Trophoblast cell (in vitro differentiated cells and primary cell): ENCODE results near the gene SLC30A3.

Experiments used
- DNase-seq, 2 donors: peaks; one replicate each; pipeline ENCODE4 v3.0.0-alpha.2; 2016
- H2AFZ ChIP-seq: 2 replicates; pipeline ENCODE4 v1.6.1; 2013; ENCODE audit warnings: low read length, moderate library complexity, mild to moderate bottlenecking; ENCODE audit not compliant: insufficient read depth, poor library complexity
- H2AK5ac ChIP-seq: 2 replicates; pipeline ENCODE4 v1.6.1; 2013; ENCODE audit warnings: mild to moderate bottlenecking, low read length
- H2BK120ac ChIP-seq: 2 replicates; pipeline ENCODE4 v1.6.1; 2013; ENCODE audit warnings: low read length, mild to moderate bottlenecking, moderate library complexity; ENCODE audit not compliant: insufficient read depth, poor library complexity
- H2BK12ac ChIP-seq: 2 replicates; pipeline ENCODE4 v1.6.1; 2013; ENCODE audit warnings: mild to moderate bottlenecking, low read length, moderate library complexity
- H2BK5ac ChIP-seq: 2 replicates; pipeline ENCODE4 v1.6.1; 2013; ENCODE audit warnings: low read length, low read depth, moderate library complexity, mild to moderate bottlenecking; ENCODE audit not compliant: poor library complexity
- H3K14ac ChIP-seq: 2 replicates; pipeline ENCODE4 v1.6.1; 2013; ENCODE audit warnings: mild to moderate bottlenecking, low read length
- H3K18ac ChIP-seq: 2 replicates; pipeline ENCODE4 v1.6.1; 2013; ENCODE audit warnings: mild to moderate bottlenecking, low read length
- H3K23ac ChIP-seq: 2 replicates; pipeline ENCODE4 v1.6.1; 2013; ENCODE audit warnings: low read length
- H3K27ac ChIP-seq: 2 replicates; pipeline ENCODE4 v1.5.1; 2013; ENCODE audit warnings: low read depth, mild to moderate bottlenecking, inconsistent platforms, low read length, moderate library complexity
- H3K27me3 ChIP-seq: 2 replicates; pipeline ENCODE4 v1.6.1; 2013; ENCODE audit warnings: inconsistent platforms, mild to moderate bottlenecking, low read length, moderate library complexity; ENCODE audit not compliant: insufficient read depth
- H3K36me3 ChIP-seq, 2 experiments: 1 replicate in 1 of 2; 2 replicates in 1 of 2; pipeline ENCODE4 v1.6.1; 2013; ENCODE audit warnings: low read length in 2 of 2, mild to moderate bottlenecking in 2 of 2, moderate library complexity in 1 of 2; ENCODE audit not compliant: insufficient read depth in 2 of 2, control insufficient read depth in 1 of 2
- H3K4ac ChIP-seq: 2 replicates; pipeline ENCODE4 v1.6.1; 2013; ENCODE audit warnings: low read depth, mild to moderate bottlenecking, low read length, moderate library complexity
- H3K4me1 ChIP-seq, 2 experiments: 1 replicate in 1 of 2; 2 replicates in 1 of 2; pipeline ENCODE4 v1.6.1; 2013; ENCODE audit warnings: low read length in 2 of 2, mild to moderate bottlenecking in 2 of 2, moderate library complexity in 1 of 2; ENCODE audit not compliant: insufficient read depth in 2 of 2, control insufficient read depth in 1 of 2
- H3K4me2 ChIP-seq: 2 replicates; pipeline ENCODE4 v1.6.1; 2013; ENCODE audit warnings: inconsistent platforms, mild to moderate bottlenecking, low read length, moderate library complexity
- H3K4me3 ChIP-seq: 2 replicates; pipeline ENCODE4 v1.5.1; 2013; ENCODE audit warnings: mild to moderate bottlenecking, low read depth, low read length, inconsistent platforms
- H3K79me1 ChIP-seq: one replicate; pipeline ENCODE4 v1.6.1; 2013; ENCODE audit warnings: low read length
- H3K79me2 ChIP-seq: 2 replicates; pipeline ENCODE4 v1.6.1; 2013; ENCODE audit warnings: low read length, mild to moderate bottlenecking; ENCODE audit not compliant: control insufficient read depth, insufficient read depth, poor library complexity
- H3K9ac ChIP-seq: 2 replicates; pipeline ENCODE4 v1.6.1; 2013; ENCODE audit warnings: mild to moderate bottlenecking, low read length
- H3K9me3 ChIP-seq: 2 replicates; pipeline ENCODE4 v1.6.1; 2013; ENCODE audit warnings: low read depth, mild to moderate bottlenecking, control low read depth, inconsistent platforms, low read length; ENCODE audit not compliant: insufficient read depth
- H4K12ac ChIP-seq: 2 replicates; pipeline ENCODE4 v1.6.1; 2013; ENCODE audit warnings: low read depth, mild to moderate bottlenecking, low read length, moderate library complexity
- H4K8ac ChIP-seq: 2 replicates; pipeline ENCODE4 v1.6.1; 2013; ENCODE audit warnings: low read depth, mild to moderate bottlenecking, low read length, moderate library complexity
- H4K91ac ChIP-seq: one replicate; pipeline ENCODE4 v1.6.1; 2013; ENCODE audit warnings: low read depth, mild to moderate bottlenecking, low read length, moderate library complexity
- WGBS: extraction: QIAGEN DNeasy Blood & Tissue Kit; methylation state at CpG from one replicate; pipeline ENCODE4 v1.1.7; 2013; ENCODE audit warnings: missing lambda C conversion rate; ENCODE audit not compliant: insufficient read length, insufficient coverage; ENCODE audit errors: extremely low coverage; 5-methylcytosine and 5-hydroxymethylcytosine counted together

The SLC30A3 gene

GRCh38 chr2:27205206-27205605, 57.6 kb downstream of the SLC30A3 start:
- no peak for DNase-seq
- Histone ChIP-seq H3K36me3 (peaks cover 68 to 79% of the 10 kb centered on the region in 2 experiments), H3K9ac (no peak overlapping the region), H3K4me2 (no peak overlapping the region), H3K79me1 (peaks cover 15% of the 10 kb centered on the region), H4K12ac (no peak overlapping the region), H3K9me3 (peaks cover 2% of the 10 kb centered on the region), H2AFZ (no peak overlapping the region), H3K4me3 (no peak overlapping the region), H2BK120ac (no peak overlapping the region), H3K27me3 (no peaks in the 10 kb centered on the region), H3K18ac (no peak overlapping the region), H3K27ac (no peak overlapping the region), H4K8ac (no peak overlapping the region), H2BK12ac (no peak overlapping the region), H3K23ac (no peak overlapping the region), H2BK5ac (no peak overlapping the region), H2AK5ac (no peak overlapping the region), H3K4me1 (peaks cover 12 to 26% of the 10 kb centered on the region in 2 experiments), H3K4ac (no peak overlapping the region), H3K14ac (no peak overlapping the region), H4K91ac (no peak overlapping the region), H3K79me2 (peaks cover 5% of the 10 kb centered on the region)
- no CpG with 5 or more reads among the region's 8 CpGs for WGBS

- H3K4ac ChIP-seq = no peak overlapping the region
- no peak overlapping the region for H2AK5ac ChIP-seq
- no peak overlapping the region for H3K23ac ChIP-seq
- H3K79me2 ChIP-seq = peaks cover 5% of the 10 kb centered on the region
- H3K14ac ChIP-seq = no peak overlapping the region
- no peak overlapping the region for H2BK12ac ChIP-seq
- H3K36me3 ChIP-seq = peaks cover 71 to 85% of the 10 kb centered on the region in 2 experiments
- no peak overlapping the region for H3K9ac ChIP-seq
- no peak overlapping the region for H4K8ac ChIP-seq
- no peak overlapping the region for H3K18ac ChIP-seq
- DNase-seq = no peak
- H3K9me3 ChIP-seq = peaks cover 2% of the 10 kb centered on the region
- no peak overlapping the region for H3K4me2 ChIP-seq
- H4K12ac ChIP-seq = no peak overlapping the region
- no peak overlapping the region for H2AFZ ChIP-seq
- no peaks in the 10 kb centered on the region for H3K27me3 ChIP-seq
- no peak overlapping the region for H3K4me3 ChIP-seq
- no peak overlapping the region for H2BK5ac ChIP-seq
- no peak overlapping the region for H2BK120ac ChIP-seq
- H4K91ac ChIP-seq = no peak overlapping the region
- peaks cover 11 to 23% of the 10 kb centered on the region in 2 experiments for H3K4me1 ChIP-seq
- no peak overlapping the region for H3K27ac ChIP-seq
- peaks cover 12% of the 10 kb centered on the region for H3K79me1 ChIP-seq
- WGBS = no CpG with 5 or more reads among the region's 8 CpGs
Observed at GRCh38 chr2:27204566-27204965, 58.3 kb downstream of the SLC30A3 start.

- H4K8ac ChIP-seq = no peak overlapping the region
- no peak overlapping the region for H3K4me2 ChIP-seq
- no peak overlapping the region for H2BK5ac ChIP-seq
- H4K91ac ChIP-seq = no peak overlapping the region
- no peak overlapping the region for H2AK5ac ChIP-seq
- H3K18ac ChIP-seq = no peak overlapping the region
- no peaks in the 10 kb centered on the region for H3K27me3 ChIP-seq
- WGBS = no CpG with 5 or more reads among the region's 9 CpGs
- H3K4ac ChIP-seq = no peak overlapping the region
- H2BK120ac ChIP-seq = no peak overlapping the region
- DNase-seq = no peak
- peaks cover 74 to 89% of the 10 kb centered on the region in 2 experiments for H3K36me3 ChIP-seq
- no peak overlapping the region for H2BK12ac ChIP-seq
- H4K12ac ChIP-seq = no peak overlapping the region
- peaks cover 12% of the 10 kb centered on the region for H3K79me1 ChIP-seq
- no peak overlapping the region for H3K9ac ChIP-seq
- H3K14ac ChIP-seq = no peak overlapping the region
- H3K4me1 ChIP-seq = peaks cover 15 to 25% of the 10 kb centered on the region in 2 experiments
- H2AFZ ChIP-seq = no peak overlapping the region
- H3K23ac ChIP-seq = no peak overlapping the region
- H3K4me3 ChIP-seq = no peak overlapping the region
- H3K79me2 ChIP-seq = peaks cover 5% of the 10 kb centered on the region
- H3K27ac ChIP-seq = no peak overlapping the region
- H3K9me3 ChIP-seq = peaks cover 2% of the 10 kb centered on the region
Observed at GRCh38 chr2:27203741-27204140, 59.1 kb downstream of the SLC30A3 start.
